Immature natural killer cell (primary cell): ENCODE results near the gene BUB1. TPM values are rescaled to one million over a fixed set of nuclear protein-coding genes. Genes with fewer than 3 reads are reported as not detected.
"Not testable (repeated sequence)": the region's sequence is repeated elsewhere in the genome, so short reads cannot be mapped to it uniquely, and the experiment has no call there.

Experiments used
- DNase-seq, 3 donors: peaks; one replicate each; pipeline ENCODE4 v3.0.0; 2022; ENCODE audit warnings: mixed read lengths in 1 of 3
- H3K27ac Mint-ChIP-seq, 6 donors: one replicate each; pipeline ENCODE4 v1.8.0; 2020; ENCODE audit warnings: mixed read lengths in 6 of 6, mild to moderate bottlenecking in 5 of 6, inconsistent platforms in 4 of 6, moderate library complexity in 3 of 6
- H3K27me3 Mint-ChIP-seq, 3 donors: one replicate each; pipeline ENCODE4 v1.8.0; 2020 to 2021; ENCODE audit warnings: low read depth in 3 of 3, mild to moderate bottlenecking in 3 of 3, mixed read lengths in 3 of 3, moderate library complexity in 3 of 3, inconsistent platforms in 1 of 3
- H3K36me3 Mint-ChIP-seq, 3 donors: one replicate each; pipeline ENCODE4 v1.8.0; 2020; ENCODE audit warnings: mixed read lengths in 3 of 3, inconsistent platforms in 2 of 3, mild to moderate bottlenecking in 2 of 3
- H3K4me1 Mint-ChIP-seq, 2 donors: one replicate each; pipeline ENCODE4 v1.8.0; 2020; ENCODE audit warnings: inconsistent platforms in 2 of 2, mild to moderate bottlenecking in 2 of 2, mixed read lengths in 2 of 2, moderate library complexity in 1 of 2
- H3K4me3 Mint-ChIP-seq, 5 donors: one replicate each; pipeline ENCODE4 v1.8.0; 2020; ENCODE audit warnings: mild to moderate bottlenecking in 5 of 5, mixed read lengths in 5 of 5, inconsistent platforms in 3 of 5, moderate library complexity in 3 of 5
- H3K9me3 Mint-ChIP-seq, 6 donors: one replicate each; pipeline ENCODE4 v1.8.0; 2020; ENCODE audit warnings: mild to moderate bottlenecking in 6 of 6, mixed read lengths in 6 of 6, inconsistent platforms in 4 of 6, moderate library complexity in 3 of 6
- polyA plus RNA-seq, 3 donors: library from polyadenylated mRNA; unstranded; fragments of 300-500 nt; fragmentation: Illumina TruSeq; gene quantifications; one replicate each; pipeline ENCODE4 v1.2.3, GENCODE V29; 2021

BUB1 gene
- polyA plus RNA-seq, 3 donors from 2014 or later, result 0.30 to 1.2 (median 0.35) TPM

DNA sequence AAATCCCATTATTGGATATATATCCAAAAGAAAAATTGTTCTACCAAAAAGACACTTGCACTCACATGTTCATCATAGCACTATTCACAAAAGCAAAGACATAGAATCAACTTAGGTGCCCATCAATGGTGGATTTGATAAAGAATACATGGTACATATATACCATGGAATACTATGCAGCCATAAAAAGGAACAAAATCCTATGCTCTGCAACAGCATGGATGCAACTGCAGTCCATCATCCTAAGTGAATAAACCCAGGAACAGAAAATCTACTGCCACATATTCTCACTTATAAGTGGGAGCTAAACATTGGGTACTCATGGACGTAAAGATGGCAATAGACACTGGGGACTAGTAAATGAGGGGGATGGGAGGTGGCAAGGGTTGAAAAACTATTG lies 50.5 kb downstream of the BUB1 start:
- H3K4me3 Mint-ChIP-seq, H3K27ac Mint-ChIP-seq, DNase-seq, H3K36me3 Mint-ChIP-seq, H3K9me3 Mint-ChIP-seq, H3K4me1 Mint-ChIP-seq, H3K27me3 Mint-ChIP-seq: not testable (repeated sequence)

DNA sequence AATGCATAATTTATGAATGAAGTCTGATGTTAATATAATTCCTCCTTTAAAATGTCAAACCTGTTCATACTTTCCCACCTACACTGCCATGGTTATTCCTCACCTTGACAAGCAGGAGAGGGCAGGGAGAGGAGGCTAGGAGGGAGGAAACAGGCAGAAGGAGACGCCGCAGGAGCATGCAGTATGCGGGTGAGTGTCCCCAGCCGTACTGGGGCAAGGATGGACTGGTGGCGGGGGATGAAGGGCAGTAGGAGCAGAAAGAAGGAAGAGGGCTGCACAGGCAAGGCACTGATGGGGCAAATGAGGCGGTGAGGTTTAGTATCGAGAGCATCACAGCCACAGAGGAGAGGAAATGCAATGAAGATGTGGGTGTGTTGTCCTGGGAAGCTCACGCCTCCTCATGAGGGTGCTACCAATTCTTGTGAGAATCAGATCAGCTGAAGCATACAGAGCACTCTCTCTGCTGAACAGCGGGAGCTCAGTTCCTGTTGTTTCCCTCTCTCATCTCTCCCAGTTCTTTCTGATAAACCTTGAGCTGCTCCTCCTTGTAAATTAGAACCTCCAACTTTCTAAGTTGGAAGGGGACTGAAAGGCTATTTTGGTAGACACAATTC lies 58.4 kb downstream of the BUB1 start:
- H3K27me3 Mint-ChIP-seq, H3K9me3 Mint-ChIP-seq: not testable (repeated sequence)

DNA sequence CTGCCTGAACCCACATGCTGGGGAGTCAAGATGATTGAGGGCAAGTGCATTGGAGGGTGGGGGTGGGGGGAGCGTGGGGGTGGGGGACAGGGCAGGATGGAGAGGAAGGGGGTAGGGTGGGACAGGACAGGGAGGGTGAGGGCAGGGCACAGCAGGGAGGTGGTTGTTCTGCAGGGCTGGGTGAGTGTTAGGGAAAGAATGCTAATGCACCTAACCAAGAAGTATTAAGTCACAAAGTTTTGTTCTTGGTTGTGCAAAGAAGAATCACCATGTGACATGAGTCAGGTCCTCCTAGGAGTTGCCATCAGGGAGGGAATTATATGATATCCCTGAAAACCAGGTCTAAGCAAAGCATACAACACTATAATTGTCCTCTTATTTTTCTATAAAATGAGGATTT lies 63.9 kb downstream of the BUB1 start:
- H3K27ac Mint-ChIP-seq, H3K27me3 Mint-ChIP-seq, H3K4me1 Mint-ChIP-seq, H3K9me3 Mint-ChIP-seq, DNase-seq, H3K4me3 Mint-ChIP-seq, H3K36me3 Mint-ChIP-seq: not testable (repeated sequence)

More for the DNA sequence above, 58.4 kb downstream of the BUB1 start:
- H3K4me3 Mint-ChIP-seq, H3K4me1 Mint-ChIP-seq, H3K36me3 Mint-ChIP-seq, H3K27ac Mint-ChIP-seq, DNase-seq: not testable (repeated sequence)

- not testable (repeated sequence) for H3K4me3 Mint-ChIP-seq, H3K36me3 Mint-ChIP-seq, H3K27ac Mint-ChIP-seq, H3K4me1 Mint-ChIP-seq, DNase-seq, H3K27me3 Mint-ChIP-seq, H3K9me3 Mint-ChIP-seq
Observed at GRCh38 chr2:110610613-110611250, 67.1 kb downstream of the BUB1 start.

GRCh38 chr2:110609843-110610612 lies 67.8 kb downstream of the BUB1 start:
- not testable (repeated sequence) for H3K36me3 Mint-ChIP-seq, H3K4me3 Mint-ChIP-seq

GRCh38 chr2:110608788-110609502 lies 68.9 kb downstream of the BUB1 start:
- not testable (repeated sequence) for H3K27ac Mint-ChIP-seq, H3K4me1 Mint-ChIP-seq, H3K9me3 Mint-ChIP-seq, H3K36me3 Mint-ChIP-seq, H3K4me3 Mint-ChIP-seq, DNase-seq, H3K27me3 Mint-ChIP-seq

More at GRCh38 chr2:110609843-110610612, 67.8 kb downstream of the BUB1 start:
- not testable (repeated sequence) for H3K4me1 Mint-ChIP-seq, H3K27me3 Mint-ChIP-seq, DNase-seq, H3K9me3 Mint-ChIP-seq, H3K27ac Mint-ChIP-seq

DNA sequence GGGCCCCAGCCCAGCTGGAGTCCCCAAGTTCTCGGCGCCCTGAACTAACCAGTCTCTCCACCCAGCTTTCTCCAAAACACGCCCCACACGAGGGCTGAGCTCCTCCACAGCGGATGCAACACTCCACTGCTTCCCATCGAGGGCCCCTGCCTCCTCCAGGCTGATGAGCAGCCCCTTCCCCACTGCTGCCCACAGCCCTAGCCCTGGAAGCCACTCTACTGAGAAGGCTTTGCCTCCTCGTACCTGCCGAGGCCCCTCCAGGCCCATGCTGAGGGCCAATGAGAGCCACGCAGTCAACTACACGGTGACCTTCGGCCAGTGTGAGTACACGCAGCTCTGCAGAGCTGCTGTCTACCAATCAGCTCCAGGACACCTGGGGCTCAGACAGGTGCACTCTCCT lies 72.8 kb downstream of the BUB1 start:
- DNase-seq, H3K27ac Mint-ChIP-seq, H3K36me3 Mint-ChIP-seq, H3K27me3 Mint-ChIP-seq, H3K4me1 Mint-ChIP-seq, H3K9me3 Mint-ChIP-seq, H3K4me3 Mint-ChIP-seq: not testable (repeated sequence)

- not testable (repeated sequence) for H3K36me3 Mint-ChIP-seq, H3K27ac Mint-ChIP-seq, H3K9me3 Mint-ChIP-seq, DNase-seq, H3K4me3 Mint-ChIP-seq, H3K27me3 Mint-ChIP-seq, H3K4me1 Mint-ChIP-seq
Observed at GRCh38 chr2:110603917-110604591, 73.8 kb downstream of the BUB1 start.

GRCh38 chr2:110602139-110602538 lies 75.7 kb downstream of the BUB1 start:
- not testable (repeated sequence) for H3K27me3 Mint-ChIP-seq, H3K4me1 Mint-ChIP-seq, H3K27ac Mint-ChIP-seq, H3K36me3 Mint-ChIP-seq, DNase-seq, H3K9me3 Mint-ChIP-seq, H3K4me3 Mint-ChIP-seq

- not testable (repeated sequence) for H3K9me3 Mint-ChIP-seq, H3K4me3 Mint-ChIP-seq, H3K27ac Mint-ChIP-seq, H3K27me3 Mint-ChIP-seq, H3K4me1 Mint-ChIP-seq, H3K36me3 Mint-ChIP-seq, DNase-seq
Observed at GRCh38 chr2:110591973-110592372, 85.9 kb downstream of the BUB1 start.

DNA sequence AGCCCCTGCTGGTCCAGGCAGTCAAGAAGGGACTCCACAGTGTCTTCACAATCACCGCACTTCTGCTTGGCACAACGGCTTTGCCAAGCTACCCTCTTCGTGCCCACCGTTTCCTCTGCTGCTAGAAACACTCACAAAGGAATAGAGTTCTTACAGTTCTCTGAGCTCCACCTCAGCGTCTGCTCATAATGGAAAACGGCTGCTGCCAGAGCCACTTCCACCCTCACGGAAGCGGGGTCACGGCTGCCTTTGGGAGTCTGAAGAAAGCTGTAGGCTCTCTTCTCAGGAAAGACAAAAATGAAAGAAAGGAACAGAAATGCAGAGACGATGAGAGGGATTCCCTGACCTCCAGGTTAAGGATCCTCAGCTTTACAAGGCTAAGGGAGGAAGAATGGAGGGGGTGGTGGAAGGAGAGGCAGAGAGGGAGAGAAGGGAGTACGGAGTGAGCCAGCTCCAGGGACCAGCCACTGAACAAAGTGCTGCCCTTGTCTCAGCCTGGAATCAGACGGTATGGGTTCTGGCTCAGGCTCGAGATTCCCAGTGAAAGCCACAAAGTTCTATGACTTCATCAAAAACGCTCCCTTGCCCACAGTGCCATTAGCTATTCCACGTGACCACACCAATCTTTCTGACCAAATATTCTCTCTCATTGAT lies 88.1 kb downstream of the BUB1 start:
- H3K4me1 Mint-ChIP-seq, H3K27ac Mint-ChIP-seq, H3K4me3 Mint-ChIP-seq, H3K27me3 Mint-ChIP-seq, H3K9me3 Mint-ChIP-seq, DNase-seq, H3K36me3 Mint-ChIP-seq: not testable (repeated sequence)

GRCh38 chr2:110588520-110588919 lies 89.3 kb downstream of the BUB1 start:
- H3K27me3 Mint-ChIP-seq, H3K36me3 Mint-ChIP-seq, H3K27ac Mint-ChIP-seq, H3K4me3 Mint-ChIP-seq, H3K9me3 Mint-ChIP-seq, H3K4me1 Mint-ChIP-seq, DNase-seq: not testable (repeated sequence)
